Sciatic nerve (tissue), 2 donors: Measurements from ENCODE around the gene TMX2. TPM values are rescaled to one million over a fixed set of nuclear protein-coding genes. Genes with fewer than 3 reads are reported as not detected.
"Not testable (repeated sequence)": the region's sequence is repeated elsewhere in the genome, so short reads cannot be mapped to it uniquely, and the experiment has no call there.

Experiments
- ATAC-seq: fragments of 200-7000 bp; cut with Tn5 transposase; one replicate; pipeline ENCODE4 v1.9.1; 2020; ENCODE audit warnings: mild to moderate bottlenecking, moderate library complexity
- DNase-seq: peaks from one replicate; pipeline ENCODE4 v3.0.0-alpha.2; 2020; ENCODE audit warnings: low spot score
- intact Hi-C: fragments of 100-400 bp; cut with DNase I; formaldehyde crosslinking; loops from one replicate; pipeline ENCODE4 v1.14.2; 2022
- total RNA-seq: library from RNA; stranded (reverse); fragmentation: NEBNext Ultra II Directional; extraction: Animal tissue kit (Norgen Biotek cat#: 25700); gene quantifications from one replicate; pipeline ENCODE4 v1.2.1, GENCODE V29; 2021
- donor health status: DM: no; HTN: no; CAD: no.
- donor health status: DM: no; HTN: no; CAD: no.

TMX2 gene
- total RNA-seq, 1 donor from 2014 or later: 56.9 TPM

GRCh38 chr11:57709802-57710367 is 2.5 kb upstream of the TMX2 start:
- ATAC-seq (no peak), DNase-seq (no peak)
- intact Hi-C loops: no loop called here

- intact Hi-C loops: no loop called here
- peak; percentile 88 for DNase-seq
Measured at GRCh38 chr11:57711414-57712255, 758 bp upstream of the TMX2 start, which contains the start of gene MED19. Gene MED19, minus strand, starts transcription at chr11:57712215. Its CDS starts 36 bp downstream, at chr11:57712179.

GRCh38 chr11:57713835-57714234 is 1.4 kb downstream of the TMX2 start:
- intact Hi-C loops: no loop called here
- ATAC-seq (no peak), DNase-seq (no peak)

More at GRCh38 chr11:57711414-57712255, 758 bp upstream of the TMX2 start, which contains the start of gene MED19:
- ATAC-seq: peak; percentile 71

- DNase-seq, ATAC-seq, intact Hi-C loops: not testable (repeated sequence)
Measured at GRCh38 chr11:57716726-57717125, 4.3 kb downstream of the TMX2 start.

- intact Hi-C loops: no loop called here
- DNase-seq (no peak), ATAC-seq (no peak)
Measured at GRCh38 chr11:57727185-57727584, 14.8 kb downstream of the TMX2 start.

- ATAC-seq (no peak), DNase-seq (no peak)
- intact Hi-C loops: no loop called here
Measured at GRCh38 chr11:57728829-57729228, 16.4 kb downstream of the TMX2 start.

DNA sequence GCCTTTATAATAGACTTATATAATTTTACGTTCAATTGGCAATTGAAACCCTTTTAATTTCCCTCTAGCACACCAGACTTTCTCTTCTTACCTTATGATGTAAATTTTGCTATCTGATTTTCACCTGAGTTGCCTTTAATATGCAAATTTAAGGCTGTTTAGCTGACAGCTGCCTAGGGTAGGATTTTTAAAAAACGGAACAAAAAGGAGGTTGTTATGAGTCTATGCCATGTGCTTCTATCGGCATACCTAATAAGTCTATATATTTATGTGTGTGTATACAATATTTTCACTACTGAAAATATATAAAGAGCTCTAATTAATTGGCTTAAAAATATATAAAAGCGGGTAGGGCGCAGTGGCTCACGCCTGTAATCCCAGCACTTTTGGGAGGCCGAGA is 17.1 kb downstream of the TMX2 start:
- intact Hi-C loops: no loop called here
- ATAC-seq: no peak
- no peak for DNase-seq

- ATAC-seq (no peak), DNase-seq (no peak)
- intact Hi-C loops: no loop called here
Measured at GRCh38 chr11:57732661-57733060, 20.3 kb downstream of the TMX2 start.

- intact Hi-C loops: no loop called here
- ATAC-seq (no peak), DNase-seq (no peak)
Measured at GRCh38 chr11:57735619-57736298, 23.4 kb downstream of the TMX2 start.

GRCh38 chr11:57741132-57742086 is 29.0 kb downstream of the TMX2 start, which contains the start of gene SELENOH:
Gene SELENOH, plus strand, starts transcription at chr11:57741491. Its CDS starts 105 bp downstream, at chr11:57741596.
- intact Hi-C loops: loop anchor here (10.0 kb wide), 1 partner anchor 63 kb away; no protein-coding TSS in a partner anchor
- ATAC-seq: peak; percentile 99

GRCh38 chr11:57742087-57742452 is 29.7 kb downstream of the TMX2 start:
- intact Hi-C loops: loop anchor here (10.0 kb wide), 1 partner anchor 63 kb away; no protein-coding TSS in a partner anchor
- no peak for DNase-seq
- no peak for ATAC-seq

More at GRCh38 chr11:57741132-57742086, 29.0 kb downstream of the TMX2 start, which contains the start of gene SELENOH:
- DNase-seq: peak; percentile 96

- intact Hi-C loops: loop anchor here (10.0 kb wide), 1 partner anchor 60 kb away; no protein-coding TSS in a partner anchor
- no peak for ATAC-seq
- DNase-seq: no peak
Measured at GRCh38 chr11:57744357-57744756, 32.0 kb downstream of the TMX2 start.

DNA sequence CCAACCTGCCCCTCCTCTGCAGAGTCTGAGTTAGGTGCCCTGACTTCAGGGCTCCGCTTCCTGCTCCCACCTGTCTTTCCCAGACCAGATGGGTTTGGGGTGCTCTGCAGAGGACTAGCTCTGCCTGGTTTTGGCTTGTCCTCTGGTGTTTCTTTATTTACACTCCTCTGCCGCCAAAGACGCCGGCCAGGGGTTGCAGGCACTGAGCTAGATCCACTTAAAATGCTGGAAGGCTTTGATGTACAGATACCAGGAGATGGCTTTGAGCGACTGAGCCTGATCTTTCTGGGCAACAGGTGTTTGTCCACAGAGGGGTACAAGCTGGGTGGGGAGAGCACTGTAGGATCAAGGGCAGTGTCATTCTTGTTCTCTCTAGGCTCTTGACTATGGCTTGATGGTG is 32.8 kb downstream of the TMX2 start:
- DNase-seq: no peak
- intact Hi-C loops: loop anchor here (10.0 kb wide), 1 partner anchor 60 kb away; no protein-coding TSS in a partner anchor

GRCh38 chr11:57746920-57747319 is 34.5 kb downstream of the TMX2 start:
- ATAC-seq (no peak), DNase-seq (no peak)
- intact Hi-C loops: loop anchor here (10.0 kb wide), 1 partner anchor 58 kb away; no protein-coding TSS in a partner anchor

More for the DNA sequence above, 32.8 kb downstream of the TMX2 start:
- no peak for ATAC-seq

DNA sequence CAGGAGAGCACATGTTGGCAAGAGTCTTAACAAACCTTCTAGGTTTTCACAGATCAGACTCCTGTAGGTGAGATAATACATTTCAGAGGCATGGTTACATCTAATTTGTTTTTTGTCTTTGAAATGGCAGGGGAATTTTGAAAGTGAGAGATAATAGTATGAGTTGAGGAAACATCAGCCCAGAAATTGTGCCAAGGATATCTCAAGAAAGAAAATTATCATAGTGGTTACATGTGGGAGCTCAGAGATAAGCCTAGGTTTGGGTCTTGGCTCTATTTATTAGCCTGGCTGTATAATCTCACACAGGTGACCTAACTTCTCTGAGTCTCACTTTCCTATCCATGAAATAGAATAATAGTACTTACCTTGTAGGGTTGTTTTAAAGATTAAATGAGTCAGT is 38.8 kb downstream of the TMX2 start:
- no peak for ATAC-seq
- intact Hi-C loops: no loop called here
- DNase-seq: no peak

DNA sequence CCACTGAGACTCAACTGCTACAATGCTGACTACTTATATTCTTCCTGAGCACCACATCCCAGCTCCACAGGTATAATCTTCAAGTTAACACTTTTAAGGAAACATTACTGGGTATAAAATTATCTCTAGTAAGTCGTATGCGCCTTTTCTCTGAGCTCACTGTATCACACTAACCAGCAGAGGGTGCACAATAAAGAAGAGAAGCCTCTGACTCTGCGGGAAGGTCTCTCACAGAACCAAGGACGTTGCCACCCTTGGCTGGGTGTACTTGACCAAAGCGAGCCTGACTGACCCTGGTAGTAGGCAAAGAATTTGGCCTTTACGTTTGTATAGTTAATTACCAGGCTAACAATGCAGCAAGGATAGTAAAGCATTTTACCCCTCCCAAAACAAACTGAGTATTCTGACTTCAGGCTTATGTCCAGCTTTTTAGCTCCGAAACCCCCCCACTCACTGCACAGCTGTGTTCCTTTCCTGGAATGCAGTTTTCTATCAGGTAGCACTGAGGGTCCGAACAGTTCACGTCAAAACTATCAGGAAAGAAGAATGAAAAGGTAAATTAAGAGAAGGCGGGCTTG is 39.4 kb downstream of the TMX2 start, which contains the start of gene BTBD18:
BTBD18 (minus strand) TSS at position 144 of the 578 bp plus-strand sequence. CDS start 631 bp downstream, outside the sequence.
- DNase-seq (no peak), ATAC-seq (peak; percentile 76)
- intact Hi-C loops: no loop called here

DNA sequence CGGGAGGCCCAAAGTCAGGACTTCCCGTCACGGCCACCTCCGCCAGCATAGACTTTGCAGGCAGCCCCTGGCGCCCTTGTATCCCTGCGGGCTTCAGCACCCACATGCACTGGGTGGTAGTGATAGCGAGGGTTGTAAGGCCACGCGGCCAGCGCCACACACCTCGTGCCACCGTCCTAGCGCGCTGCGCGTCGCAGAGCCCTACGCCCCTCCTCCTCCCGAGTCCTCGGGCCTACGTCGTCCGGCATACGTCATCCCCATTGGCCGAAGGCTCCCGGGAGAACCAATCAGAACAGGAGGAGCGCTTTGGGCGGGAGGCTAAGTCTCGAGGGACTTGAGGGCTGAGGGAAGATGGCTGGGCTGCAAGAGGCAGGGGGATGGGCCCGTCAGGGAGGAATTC is 40.6 kb downstream of the TMX2 start:
- DNase-seq: no peak
- ATAC-seq: no peak
- intact Hi-C loops: no loop called here

DNA sequence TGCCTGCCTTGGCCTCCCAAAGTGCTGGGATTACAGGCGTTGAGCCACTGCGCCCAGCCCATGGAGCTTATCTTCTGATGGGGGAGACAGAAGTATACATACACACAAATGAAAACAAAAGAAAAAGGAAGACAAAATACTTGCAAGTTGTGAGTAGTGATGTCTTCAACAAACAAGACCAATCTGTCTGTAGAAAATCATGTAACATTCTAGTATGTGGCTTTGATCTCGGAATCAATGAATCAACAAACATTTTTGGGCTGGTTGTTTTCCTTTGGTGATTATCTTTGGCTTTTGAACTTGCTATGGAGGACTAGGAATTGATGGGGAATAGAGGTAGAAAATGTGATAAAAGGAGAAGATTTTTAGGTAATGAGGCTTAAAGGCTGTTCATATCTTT is 45.8 kb downstream of the TMX2 start:
- ATAC-seq (no peak), DNase-seq (no peak)
- intact Hi-C loops: no loop called here
